CD4-positive, alpha-beta T cell treated with Interleukin-17A for 4 hours (primary cell): ENCODE data around the gene MAP2K1.

ENCODE experiments used
- DNase-seq: peaks from one replicate; pipeline ENCODE4 v3.0.0-alpha.2; 2020; ENCODE audit warnings: mixed read lengths

MAP2K1 gene

DNA sequence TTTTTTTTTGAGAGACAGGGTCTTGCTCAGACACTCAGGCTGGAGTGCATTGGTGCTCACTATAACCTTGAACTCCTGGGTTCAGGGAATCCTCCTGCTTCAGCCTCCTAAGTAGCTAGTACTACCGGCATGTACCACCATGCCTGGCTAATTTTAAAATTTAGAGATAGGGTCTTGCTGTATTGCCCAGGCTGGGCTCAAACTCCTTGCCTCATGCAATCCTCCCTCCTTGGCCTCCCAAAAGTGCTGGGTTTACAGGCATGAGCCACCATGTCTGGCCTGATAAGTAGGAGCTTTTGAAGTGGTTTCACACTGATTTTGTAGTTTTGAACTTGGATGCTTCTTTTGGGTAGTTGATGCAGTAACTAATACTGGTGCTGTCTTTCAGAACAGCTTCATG is 7.8 kb downstream of the MAP2K1 start:
- DNase-seq: no peak

GRCh38 chr15:66394915-66395314 is 8.2 kb downstream of the MAP2K1 start:
- DNase-seq: no peak

- DNase-seq: no peak
Observed at GRCh38 chr15:66399276-66399675, 12.6 kb downstream of the MAP2K1 start.

- DNase-seq: no peak
Observed at GRCh38 chr15:66400351-66400774, 13.7 kb downstream of the MAP2K1 start.

DNA sequence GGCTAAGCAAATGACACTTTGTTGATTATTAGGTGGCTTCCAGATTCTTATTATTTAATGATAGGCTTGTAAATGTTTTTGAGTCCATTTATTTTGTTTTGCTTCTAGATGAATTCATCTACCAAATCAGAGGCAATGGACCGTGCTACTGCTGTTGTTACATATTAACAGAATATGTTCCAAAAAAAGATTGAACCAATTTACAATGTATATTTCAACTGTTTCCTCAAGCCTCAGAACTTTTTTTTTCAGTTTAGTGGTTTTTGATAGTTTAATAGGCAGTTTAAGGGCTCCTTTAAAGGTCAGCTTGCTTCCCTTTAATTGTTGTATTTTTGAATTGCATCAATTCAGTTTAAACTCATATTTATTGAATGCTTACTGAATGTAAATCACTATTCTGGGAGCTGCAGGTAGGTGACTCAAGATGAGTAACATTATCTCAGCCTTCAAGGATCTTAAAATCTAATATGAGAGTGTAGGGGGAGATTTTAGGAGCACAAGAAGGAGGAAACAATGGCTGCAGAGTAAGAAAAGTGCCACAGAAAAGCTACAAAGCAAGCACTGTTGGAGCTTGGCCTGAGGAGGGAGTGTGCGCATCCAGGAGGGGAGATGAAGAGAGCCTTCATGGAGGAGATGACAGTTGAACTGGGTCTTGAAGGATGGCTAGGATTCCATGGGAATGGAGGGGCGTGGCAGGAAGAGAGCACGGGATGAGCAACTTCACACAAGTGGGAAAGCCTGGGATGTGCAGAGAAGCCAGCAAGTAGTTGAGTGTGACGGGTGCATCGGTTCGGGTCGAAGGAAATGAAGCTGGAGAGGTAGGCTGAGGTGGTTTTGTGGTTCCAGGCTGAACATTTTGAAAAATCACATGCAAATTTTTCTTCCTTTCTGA is 14.7 kb downstream of the MAP2K1 start:
- peak; percentile 38 for DNase-seq

DNA sequence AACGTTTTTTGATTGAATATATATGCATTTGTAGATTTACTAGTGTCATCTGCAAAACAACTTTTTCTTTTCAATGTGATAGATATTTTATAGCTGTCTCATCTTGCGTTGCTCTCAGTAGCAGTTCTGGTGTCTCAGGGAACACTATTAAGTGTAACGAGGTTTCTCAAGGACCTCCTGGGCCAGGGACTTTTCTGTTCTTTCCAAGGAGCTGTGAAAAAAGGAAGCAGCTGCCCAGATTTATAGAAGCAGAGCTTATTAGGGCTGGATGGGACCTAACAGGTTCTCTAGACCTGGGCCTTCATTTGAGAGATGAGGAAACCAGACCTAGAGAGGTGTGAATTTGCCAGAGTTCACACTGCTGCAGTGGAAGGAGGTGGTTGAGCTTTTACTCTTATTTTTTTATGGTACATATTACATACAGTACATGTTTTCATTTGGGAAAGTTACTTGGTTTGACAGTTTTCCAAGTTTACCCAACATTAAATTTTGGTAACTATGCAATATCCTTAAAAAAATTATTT is 16.1 kb downstream of the MAP2K1 start:
- DNase-seq: no peak

DNA sequence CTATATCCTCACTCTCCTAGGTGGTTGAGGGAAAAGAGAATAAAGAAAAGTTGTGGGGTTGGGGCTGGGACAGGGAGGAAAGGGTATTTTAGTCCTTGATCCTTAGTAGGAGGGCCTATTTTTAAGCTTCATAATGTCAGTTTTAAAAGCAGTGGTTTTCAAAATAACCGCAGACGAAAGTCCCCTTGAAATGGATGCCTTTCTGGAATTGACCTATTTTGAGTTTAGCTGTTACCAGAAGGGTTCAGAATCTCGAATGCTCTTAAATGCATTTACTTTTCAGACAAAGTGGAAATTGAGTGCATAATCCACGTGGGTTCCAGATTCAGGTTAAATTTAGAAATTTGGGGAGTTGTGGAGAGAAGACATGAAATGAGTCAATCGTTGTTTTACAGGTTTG is 16.6 kb downstream of the MAP2K1 start:
- no peak for DNase-seq

- no peak for DNase-seq
Observed at GRCh38 chr15:66404122-66404521, 17.4 kb downstream of the MAP2K1 start.

DNA sequence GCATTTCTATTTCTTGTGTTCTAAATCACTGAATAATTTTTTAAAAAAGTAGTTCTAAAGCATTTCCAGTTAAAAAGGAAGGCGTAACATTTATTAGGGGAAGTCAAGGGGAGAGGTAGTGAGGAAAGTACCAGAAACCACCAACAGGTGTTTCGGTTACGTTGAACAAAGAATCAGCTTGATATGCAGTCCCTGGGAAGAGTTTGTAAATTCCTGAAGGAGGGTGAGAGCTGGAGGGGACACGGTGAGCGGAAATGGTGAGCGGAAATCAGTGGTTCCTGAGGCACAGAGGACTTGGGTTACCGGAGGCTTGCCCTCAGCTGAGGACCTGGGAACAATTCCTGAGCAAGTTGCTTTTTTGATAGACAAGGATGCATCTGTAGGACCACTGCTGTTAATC is 17.8 kb downstream of the MAP2K1 start:
- DNase-seq: no peak

- no peak for DNase-seq
Observed at GRCh38 chr15:66405007-66405406, 18.3 kb downstream of the MAP2K1 start.

DNA sequence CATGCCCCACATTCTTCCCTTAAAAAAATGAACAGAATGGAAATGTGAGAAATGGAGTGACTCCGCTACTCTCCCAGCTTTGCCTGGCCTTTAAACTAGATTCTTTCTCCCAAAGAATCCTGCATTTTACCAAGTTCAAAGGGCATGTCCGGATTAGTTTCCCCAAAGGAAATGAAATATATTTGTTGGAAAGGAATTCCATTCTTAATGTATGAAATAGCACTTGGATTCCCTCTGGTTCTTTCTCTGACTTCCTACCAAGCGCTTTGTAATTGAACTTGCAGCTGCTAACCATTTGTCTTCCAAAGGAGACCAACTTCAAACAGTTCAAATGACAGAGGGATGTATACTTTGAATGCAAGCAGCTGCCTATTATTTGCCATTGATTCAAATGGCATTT is 18.9 kb downstream of the MAP2K1 start:
- DNase-seq: no peak

DNA sequence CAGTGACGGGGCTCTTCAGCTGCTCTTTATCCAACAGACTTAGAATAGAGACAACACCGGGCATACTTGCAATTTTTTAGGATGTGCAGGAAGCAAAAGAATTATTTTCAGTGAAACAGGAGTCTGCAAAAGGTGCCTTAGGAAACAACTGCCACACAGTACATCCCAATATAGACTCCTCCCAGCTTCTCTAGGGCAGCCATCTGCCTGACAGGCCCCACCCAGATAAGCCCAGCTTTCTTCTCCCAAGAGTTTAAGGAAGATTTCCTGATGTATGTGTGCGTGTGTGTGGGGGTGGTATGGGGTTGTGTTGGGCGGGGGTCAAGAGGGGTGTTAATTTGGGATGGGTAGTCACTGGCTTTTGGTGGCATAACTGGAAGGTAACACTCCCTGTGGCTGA is 21.5 kb downstream of the MAP2K1 start:
- no peak for DNase-seq

DNA sequence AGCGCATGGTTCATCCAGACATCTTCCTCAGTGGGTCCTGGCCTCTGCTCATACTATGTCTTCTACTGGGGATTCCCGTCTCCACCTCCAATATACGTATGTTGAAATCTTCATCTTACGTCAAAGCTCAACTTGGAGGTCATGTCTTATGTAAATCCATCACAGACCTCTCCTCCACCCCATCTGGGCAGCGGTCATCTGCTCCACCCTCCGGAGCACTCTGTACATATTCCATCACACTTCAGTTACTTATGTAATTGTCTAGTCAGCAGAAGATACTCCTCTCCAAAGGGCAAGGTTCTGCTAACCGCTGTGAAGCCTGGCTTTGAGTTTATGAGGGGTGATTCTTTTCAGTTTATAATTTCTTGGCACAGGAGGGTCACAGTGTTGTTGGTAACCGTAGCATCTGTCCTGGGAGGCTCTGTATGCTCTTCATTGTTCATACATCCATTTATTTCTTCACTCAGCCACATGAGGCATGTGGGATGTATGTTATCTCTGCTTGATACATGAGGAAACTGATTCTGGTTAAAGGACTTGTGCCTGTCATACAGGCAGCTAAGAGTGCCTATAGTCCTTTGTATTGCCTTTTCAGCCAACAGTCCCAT is 22.1 kb downstream of the MAP2K1 start:
- DNase-seq: no peak

DNA sequence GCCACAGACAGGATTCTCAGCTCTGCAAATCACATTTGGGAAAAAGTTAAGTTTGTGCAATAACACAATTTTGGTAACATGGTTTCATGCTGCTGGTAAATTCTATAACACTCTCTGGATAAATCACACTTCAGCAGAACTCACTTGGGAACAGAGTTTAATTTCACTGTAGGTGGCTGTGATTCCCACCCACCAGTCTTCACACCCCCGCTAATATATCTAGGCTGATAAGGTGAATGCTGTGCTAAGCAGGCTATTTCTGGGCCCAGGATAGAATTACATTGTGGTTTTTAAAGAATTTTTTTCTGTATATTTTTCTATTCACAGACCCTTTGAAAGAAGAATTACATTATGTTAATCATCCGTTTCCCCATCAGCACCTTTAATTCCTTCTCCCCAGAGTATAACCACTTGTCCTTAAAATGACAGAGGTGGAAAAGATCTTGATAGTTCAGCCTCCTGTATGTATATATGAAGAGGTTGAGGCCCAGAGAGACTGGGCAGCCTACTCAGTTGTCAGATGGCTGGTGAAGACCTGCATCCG is 22.9 kb downstream of the MAP2K1 start:
- no peak for DNase-seq

- no peak for DNase-seq
Observed at GRCh38 chr15:66411190-66411589, 24.5 kb downstream of the MAP2K1 start.

- no peak for DNase-seq
Observed at GRCh38 chr15:66412220-66412619, 25.5 kb downstream of the MAP2K1 start.

DNA sequence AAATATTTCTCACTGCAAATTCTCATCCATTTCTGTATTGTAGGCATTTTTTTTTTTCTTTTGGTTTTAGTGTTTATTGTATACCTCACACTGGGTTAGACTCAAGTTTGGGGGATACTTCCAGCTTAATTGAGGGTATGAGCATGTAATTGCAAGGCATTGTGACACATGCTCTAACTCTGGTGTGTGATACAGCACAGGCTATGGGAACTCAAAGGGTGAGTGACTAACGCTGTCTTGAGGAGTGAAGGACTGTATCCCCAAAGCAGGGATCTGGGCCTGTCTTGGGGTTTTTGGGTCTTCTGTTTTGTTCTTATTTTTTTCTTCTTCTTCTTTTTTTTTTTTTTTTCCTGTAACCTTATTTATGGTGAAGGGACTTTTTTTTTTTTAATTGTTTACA is 26.9 kb downstream of the MAP2K1 start:
- no peak for DNase-seq

DNA sequence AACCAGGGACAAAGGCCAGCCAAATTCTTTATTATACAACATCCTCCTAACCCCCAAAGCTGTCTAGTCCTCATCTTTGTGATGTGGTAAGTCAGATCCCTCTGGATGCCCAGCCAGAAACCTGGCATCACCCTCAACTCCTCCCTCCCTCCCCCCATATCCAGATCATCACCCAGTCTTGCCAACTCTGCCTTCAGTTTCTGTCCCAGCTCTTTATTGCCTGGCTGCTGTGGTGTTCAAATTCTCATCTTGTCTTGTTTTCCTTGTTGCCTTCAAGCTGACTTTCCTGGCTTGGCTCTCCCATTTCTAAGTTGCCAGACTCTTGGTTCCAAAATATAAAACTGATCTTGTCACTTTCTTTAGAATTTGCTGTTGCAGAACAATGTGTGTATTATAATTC is 28.6 kb downstream of the MAP2K1 start:
- no peak for DNase-seq

DNA sequence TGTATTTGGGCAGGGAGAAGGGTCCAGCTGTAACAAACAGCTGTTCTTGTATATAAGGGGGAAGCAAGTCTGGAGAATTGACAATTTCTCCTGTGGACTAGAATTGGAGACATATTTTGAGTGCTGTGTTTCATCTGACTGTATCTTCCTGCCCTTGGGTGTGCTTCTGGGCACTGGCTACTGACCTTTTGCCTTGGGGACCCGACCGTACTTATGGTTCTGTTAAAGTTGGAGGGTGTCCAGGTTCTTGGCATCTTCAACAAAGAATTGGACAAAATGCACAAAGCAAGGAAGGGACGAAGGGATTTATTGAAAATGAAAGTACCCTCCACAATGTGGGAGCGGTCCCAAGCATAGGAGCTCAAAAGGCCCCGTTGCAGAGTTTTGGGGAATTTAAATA is 31.0 kb downstream of the MAP2K1 start:
- DNase-seq: no peak

DNA sequence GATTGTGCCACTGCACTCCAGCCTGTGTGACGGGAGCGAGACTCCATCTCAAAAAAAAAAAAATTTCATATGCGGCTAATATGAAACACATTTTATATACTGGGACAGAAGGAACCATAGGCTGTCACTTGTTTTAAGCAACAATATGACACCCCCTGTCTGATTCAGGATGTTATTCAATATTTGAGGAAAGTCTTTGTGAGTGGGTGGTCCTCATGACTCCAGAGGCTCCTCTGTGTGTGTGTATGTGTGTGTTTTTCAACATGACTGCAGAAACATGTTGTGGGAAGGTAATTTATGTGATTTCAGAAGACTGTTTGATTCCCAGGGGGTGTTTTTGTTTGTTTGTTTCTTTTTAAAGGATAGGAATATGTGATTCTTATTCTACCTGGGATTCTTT is 32.8 kb downstream of the MAP2K1 start:
- DNase-seq: no peak

GRCh38 chr15:66422347-66422746 is 35.6 kb downstream of the MAP2K1 start:
- DNase-seq: no peak

DNA sequence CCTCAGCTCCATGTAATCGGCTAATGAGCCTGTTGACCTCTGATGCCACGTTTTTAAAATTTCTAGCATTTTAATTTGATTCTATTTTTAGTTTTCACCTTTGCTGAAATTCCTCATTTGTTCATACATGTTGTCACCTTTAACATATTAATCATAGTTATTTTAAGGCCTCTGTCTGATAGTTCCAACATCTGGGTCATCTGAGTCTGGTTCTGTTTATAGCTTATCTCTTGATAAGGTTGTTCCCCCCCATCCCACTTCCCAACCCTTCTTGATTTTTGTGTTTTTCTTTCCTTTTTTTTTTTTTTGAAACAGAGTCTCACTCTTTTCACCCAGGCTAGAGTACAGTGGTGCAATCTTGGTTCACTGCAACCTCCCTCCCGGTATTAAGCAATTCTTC is 36.4 kb downstream of the MAP2K1 start:
- no peak for DNase-seq

GRCh38 chr15:66424963-66425612 is 38.4 kb downstream of the MAP2K1 start:
- DNase-seq: no peak

DNA sequence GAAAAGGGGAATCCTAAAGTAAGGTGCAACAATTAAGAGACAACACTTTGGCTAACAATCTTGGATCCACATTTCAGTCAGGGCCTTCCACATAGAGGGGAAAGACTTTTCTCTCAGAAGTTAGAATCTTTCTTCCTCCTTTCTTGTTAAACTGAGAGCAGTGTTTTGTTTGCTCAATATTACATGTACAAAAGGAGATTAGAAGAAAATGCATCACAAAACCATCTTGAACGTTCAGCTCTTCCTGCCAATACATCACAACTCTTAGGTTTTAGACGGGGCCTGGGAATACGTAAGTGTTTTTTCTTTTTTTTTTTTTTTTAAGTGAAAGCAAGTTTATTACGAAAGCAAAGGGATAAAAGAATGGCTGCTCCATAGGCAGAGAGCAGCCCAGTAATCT is 39.1 kb downstream of the MAP2K1 start:
- no peak for DNase-seq
